HepG2 (cell line): ENCODE data around the gene STXBP2. TPM values are rescaled to one million over a fixed set of nuclear protein-coding genes. Genes with fewer than 3 reads are reported as not detected.

Experiments used
- ATAC-seq: fragments of 200-7000 bp; cut with Tn5 transposase; 3 replicates; pipeline ENCODE4 v1.9.1; 2020; ENCODE audit warnings: mild to moderate bottlenecking, moderate library complexity
- BruUV-seq: library from RNA; stranded (reverse); fragments of 400-500 nt; replicated peaks from 2 replicates; lab custom pipeline; 2021; lab: Mats Ljungman, UMichigan
- CTCF ChIA-PET: fragments of 300-600 bp; formaldehyde crosslinking; extraction: SDS; loops from one replicate; lab custom pipeline; 2021; ENCODE audit warnings: low total read pairs, inconsistent platforms, low intra/inter-chr PET ratio; lab: Yijun Ruan, JAX
- POLR2A ChIA-PET: fragments of 350-600 bp; sonication (Branson Sonifier 250); formaldehyde crosslinking; loops from one replicate; lab custom pipeline; 2020; ENCODE audit warnings: antibody characterized with exemption, inconsistent platforms; lab: Yijun Ruan, JAX
- DNase-seq: peaks from one replicate; pipeline ENCODE4 v3.0.0-alpha.2; 2015; ENCODE audit warnings: low spot score
- FAIRE-seq: peaks from 3 replicates; lab custom pipeline; 2011; peaks lifted over from hg19 to GRCh38; lab: Jason Lieb, UNC
- H2AFZ ChIP-seq: one replicate; pipeline ENCODE4 v1.6.1; 2011; ENCODE audit warnings: low read length, inconsistent platforms
- H3K27ac ChIP-seq: fragments of 300-600 bp; 3 replicates; pipeline ENCODE4 v1.8.0; 2011; ENCODE audit warnings: mixed run types, mild to moderate bottlenecking, mixed read lengths, low read length, inconsistent platforms; ENCODE audit not compliant: insufficient read depth; ENCODE audit errors: extremely low read length
- H3K27me3 ChIP-seq, 2 experiments: fragments of 200-600 bp in 1 of 2; 2 replicates in 1 of 2; 3 replicates in 1 of 2; pipeline versions ENCODE4 v1.6.0 to v1.8.0; 2011; ENCODE audit warnings: low read length in 2 of 2, mild to moderate bottlenecking in 2 of 2, moderate library complexity in 2 of 2, inconsistent platforms in 1 of 2; ENCODE audit not compliant: insufficient read depth in 2 of 2, control insufficient read depth in 1 of 2
- H3K36me3 ChIP-seq, 2 experiments: fragments of 200-600 bp in 1 of 2; replicated peaks in 1 of 2; 2 replicates in 1 of 2; 3 replicates in 1 of 2; pipeline versions ENCODE4 v1.5.1 to v1.8.0; 2011; ENCODE audit warnings: low read length in 2 of 2, inconsistent platforms in 1 of 2; ENCODE audit not compliant: insufficient read depth in 2 of 2, control insufficient read depth in 1 of 2
- H3K4me1 ChIP-seq: 2 replicates; pipeline ENCODE4 v1.5.1; 2012; ENCODE audit warnings: low read length, inconsistent platforms; ENCODE audit not compliant: insufficient read depth
- H3K4me2 ChIP-seq: 2 replicates; pipeline ENCODE4 v1.6.0; 2011; ENCODE audit warnings: low read depth, low read length, inconsistent platforms
- H3K4me3 ChIP-seq, 3 experiments: fragments of 200-600 bp in 1 of 3; sonication (generic), shearing (Covaris generic) in 1 of 3; replicated peaks in 1 of 3; 2 replicates each; pipeline ENCODE4 v1.5.1; 2011 to 2016; ENCODE audit warnings: low read length in 3 of 3, inconsistent platforms in 2 of 3, low read depth in 2 of 3, mild to moderate bottlenecking in 2 of 3, control low read depth in 1 of 3, mixed read lengths in 1 of 3; ENCODE audit not compliant: insufficient read depth in 1 of 3
- H3K79me2 ChIP-seq: one replicate; pipeline ENCODE4 v1.6.1; 2011; ENCODE audit warnings: low read length, inconsistent platforms; ENCODE audit not compliant: insufficient read depth
- H3K9ac ChIP-seq: 2 replicates; pipeline ENCODE4 v1.6.0; 2011; ENCODE audit warnings: mild to moderate bottlenecking, low read depth, low read length, inconsistent platforms; ENCODE audit not compliant: insufficient read depth
- H3K9me3 ChIP-seq: 2 replicates; pipeline ENCODE4 v1.5.1; 2012; ENCODE audit warnings: mild to moderate bottlenecking, low read length
- H4K20me1 ChIP-seq: 2 replicates; pipeline ENCODE4 v1.6.0; 2011; ENCODE audit warnings: inconsistent platforms, mild to moderate bottlenecking, low read length, moderate library complexity; ENCODE audit not compliant: insufficient read depth
- AGO2 ChIP-seq: fragments of 200-400 bp; formaldehyde crosslinking; optimal IDR thresholded peaks from 2 replicates; pipeline ENCODE3; 2017; ENCODE audit warnings: mild to moderate bottlenecking, low read depth, low read length, moderate library complexity
- ARNT ChIP-seq: fragments of 450-650 bp; IDR thresholded peaks from 2 replicates; pipeline ENCODE4 v1.6.1; 2017
- FLYWCH1 ChIP-seq: sonication (generic); formaldehyde crosslinking; IDR thresholded peaks from 2 replicates; pipeline ENCODE4 v1.8.1; 2023; ENCODE audit warnings: mild to moderate bottlenecking, missing genetic modification reagents
- KAT7 ChIP-seq: IDR thresholded peaks from 2 replicates; pipeline ENCODE4 v1.6.1; 2018; ENCODE audit warnings: borderline replicate concordance, missing compliant biosample characterization
- KDM5B ChIP-seq: sonication (generic); formaldehyde crosslinking; IDR thresholded peaks from 2 replicates; pipeline ENCODE4 v1.4.0; 2020; ENCODE audit warnings: missing genetic modification reagents, mild to moderate bottlenecking, borderline replicate concordance
- POLR2A ChIP-seq, 2 experiments: IDR thresholded peaks; 2 replicates each; pipeline ENCODE4 v1.6.1; 2011; ENCODE audit warnings: low read depth in 2 of 2, low read length in 2 of 2, mild to moderate bottlenecking in 1 of 2, moderate library complexity in 1 of 2; ENCODE audit not compliant: insufficient read depth in 1 of 2
- ZNF619 ChIP-seq: sonication (generic); formaldehyde crosslinking; IDR thresholded peaks from 2 replicates; pipeline ENCODE4 v1.4.0; 2020; ENCODE audit warnings: mild to moderate bottlenecking, missing genetic modification reagents
- ZNF788 ChIP-seq: sonication (generic); formaldehyde crosslinking; IDR thresholded peaks from 2 replicates; pipeline ENCODE4 v1.5.0; 2020; ENCODE audit warnings: mild to moderate bottlenecking, missing genetic modification reagents, borderline replicate concordance
- WGBS: methylation state at CpG from one replicate; pipeline ENCODE4 v1.1.6; 2017; ENCODE audit warnings: low lambda C conversion rate; 5-methylcytosine and 5-hydroxymethylcytosine counted together
- in situ Hi-C: cut with HindIII; loops from 2 replicates; pipeline ENCODE4 v1.10.0; 2017; ENCODE audit warnings: low pct_unique_long_range_greater_than_20kb; ENCODE audit not compliant: extremely low pct_ligation_motif_present
- intact Hi-C: fragments of 100-400 bp; cut with micrococcal nuclease; formaldehyde crosslinking; loops from one replicate; pipeline ENCODE4 v1.10.0; 2022; ENCODE audit not compliant: unreplicated experiment
- polyA plus RNA-seq, 8 experiments: library from polyadenylated mRNA; depleted of rRNA in 3 of 8; stranded (reverse) in 7 of 8; unstranded in 1 of 8; fragments of >200 nt; fragmentation: Illumina TruSeq in 4 of 8; extraction: Trizol in 4 of 8; gene quantifications; 2 replicates each; pipeline versions ENCODE4 v1.2.1 to v1.2.3, GENCODE V29; 2011 to 2016; ENCODE audit warnings: low read depth in 4 of 8, missing spikeins in 1 of 8, mixed read lengths in 1 of 8; ENCODE audit not compliant: insufficient read depth in 1 of 8
- total RNA-seq, 5 experiments: library from RNA; depleted of rRNA; stranded (reverse); fragments of >200 nt; fragmentation: Illumina TruSeq; extraction: Trizol; gene quantifications; 2 replicates each; pipeline ENCODE4 v1.2.3, GENCODE V29; 2016; ENCODE audit warnings: low read depth in 1 of 5
- TF ChIP-seq, protein P1 (sequence below), 2 experiments: IDR thresholded peaks; 2 replicates each; pipeline ENCODE4 v1.6.1; 2011 to 2012; ENCODE audit warnings: low read length in 2 of 2, borderline replicate concordance in 1 of 2, low read depth in 1 of 2, mild to moderate bottlenecking in 1 of 2, moderate library complexity in 1 of 2
- TF ChIP-seq, protein P2 (sequence below): sonication (generic); formaldehyde crosslinking; IDR thresholded peaks from 2 replicates; pipeline ENCODE4 v1.4.0; 2020; ENCODE audit warnings: missing genetic modification reagents, borderline replicate concordance
- TF ChIP-seq, protein P3 (sequence below): sonication (generic); formaldehyde crosslinking; IDR thresholded peaks from 2 replicates; pipeline ENCODE4 v1.8.1; 2023; ENCODE audit warnings: mild to moderate bottlenecking, inconsistent platforms, moderate library complexity, missing genetic modification reagents, borderline replicate concordance
- TF ChIP-seq, protein P4 (sequence below): sonication (generic); formaldehyde crosslinking; IDR thresholded peaks from 2 replicates; pipeline ENCODE4 v1.5.0; 2020; ENCODE audit warnings: mild to moderate bottlenecking, missing genetic modification reagents
- TF ChIP-seq, protein P5 (sequence below): IDR thresholded peaks from 2 replicates; pipeline ENCODE4 v1.6.1; 2016; ENCODE audit warnings: mild to moderate bottlenecking, missing biosample characterization, missing genetic modification reagents

Gene STXBP2
- total and polyA plus RNA-seq, 2 of the 13 experiments (the other 11 are each of a cell fraction or from before 2014, with no cell fraction given), result 22.8 to 40.1 TPM

DNA sequence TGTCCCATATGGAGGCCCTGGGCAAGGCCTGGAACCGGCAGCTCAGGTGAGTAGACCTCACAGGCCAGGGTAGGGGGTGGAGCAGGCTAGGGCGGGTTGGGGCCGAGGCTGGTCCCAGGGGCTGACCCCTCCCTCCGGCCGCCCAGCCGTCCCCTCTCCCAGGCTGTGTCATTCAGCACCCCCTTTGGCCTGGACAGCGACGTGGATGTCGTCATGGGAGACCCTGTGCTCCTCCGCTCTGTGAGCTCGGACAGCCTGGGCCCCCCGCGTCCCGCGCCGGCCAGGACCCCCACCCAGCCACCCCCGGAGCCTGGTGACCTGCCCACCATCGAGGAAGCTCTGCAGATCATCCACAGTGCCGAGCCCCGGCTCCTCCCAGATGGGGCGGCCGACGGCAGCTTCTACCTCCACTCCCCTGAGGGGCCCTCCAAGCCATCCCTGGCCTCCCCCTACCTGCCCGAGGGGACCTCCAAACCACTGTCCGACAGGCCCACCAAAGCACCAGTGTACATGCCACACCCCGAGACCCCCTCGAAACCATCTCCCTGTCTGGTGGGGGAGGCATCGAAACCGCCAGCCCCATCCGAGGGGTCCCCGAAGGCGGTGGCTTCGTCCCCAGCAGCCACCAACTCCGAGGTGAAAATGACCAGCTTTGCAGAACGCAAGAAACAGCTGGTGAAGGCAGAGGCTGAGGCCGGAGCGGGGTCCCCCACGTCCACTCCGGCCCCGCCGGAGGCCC, 25.2 kb upstream of the STXBP2 start:
- H3K79me2 ChIP-seq, result no peaks in the 10 kb centered on the region
- H3K27ac ChIP-seq, result no peak overlapping the region
- ATAC-seq (peak; percentile 11; the same call in 2 of the 3 replicates), DNase-seq (no peak), FAIRE-seq (no peak)
- H3K9me3 ChIP-seq, result no peaks in the 10 kb centered on the region
- over 99% methylated on average over 23 of the region's 41 CpGs for WGBS
- no peak overlapping the region for H3K9ac ChIP-seq
- no peak overlapping the region for H3K4me2 ChIP-seq
- ChIA-PET POLR2A (no interaction called here), CTCF (no interaction called here)
- peaks cover 5% of the 10 kb centered on the region; the same call in 1 of the 2 replicates for H4K20me1 ChIP-seq
- no TSS peak for BruUV-seq
- H2AFZ ChIP-seq, result no peak overlapping the region
- H3K36me3 ChIP-seq, result peaks cover 41 to 53% of the 10 kb centered on the region in 2 experiments
- in situ Hi-C loops (no loop called here), intact Hi-C loops (no loop called here)
- H3K4me3 ChIP-seq, result no peak overlapping the region
- H3K27me3 ChIP-seq, result no peaks in the 10 kb centered on the region
- no peaks in the 10 kb centered on the region for H3K4me1 ChIP-seq
- TF ChIP-seq ZNF619 (CRISPR knock-in tag), result no peak
- TF ChIP-seq, protein P1, sequence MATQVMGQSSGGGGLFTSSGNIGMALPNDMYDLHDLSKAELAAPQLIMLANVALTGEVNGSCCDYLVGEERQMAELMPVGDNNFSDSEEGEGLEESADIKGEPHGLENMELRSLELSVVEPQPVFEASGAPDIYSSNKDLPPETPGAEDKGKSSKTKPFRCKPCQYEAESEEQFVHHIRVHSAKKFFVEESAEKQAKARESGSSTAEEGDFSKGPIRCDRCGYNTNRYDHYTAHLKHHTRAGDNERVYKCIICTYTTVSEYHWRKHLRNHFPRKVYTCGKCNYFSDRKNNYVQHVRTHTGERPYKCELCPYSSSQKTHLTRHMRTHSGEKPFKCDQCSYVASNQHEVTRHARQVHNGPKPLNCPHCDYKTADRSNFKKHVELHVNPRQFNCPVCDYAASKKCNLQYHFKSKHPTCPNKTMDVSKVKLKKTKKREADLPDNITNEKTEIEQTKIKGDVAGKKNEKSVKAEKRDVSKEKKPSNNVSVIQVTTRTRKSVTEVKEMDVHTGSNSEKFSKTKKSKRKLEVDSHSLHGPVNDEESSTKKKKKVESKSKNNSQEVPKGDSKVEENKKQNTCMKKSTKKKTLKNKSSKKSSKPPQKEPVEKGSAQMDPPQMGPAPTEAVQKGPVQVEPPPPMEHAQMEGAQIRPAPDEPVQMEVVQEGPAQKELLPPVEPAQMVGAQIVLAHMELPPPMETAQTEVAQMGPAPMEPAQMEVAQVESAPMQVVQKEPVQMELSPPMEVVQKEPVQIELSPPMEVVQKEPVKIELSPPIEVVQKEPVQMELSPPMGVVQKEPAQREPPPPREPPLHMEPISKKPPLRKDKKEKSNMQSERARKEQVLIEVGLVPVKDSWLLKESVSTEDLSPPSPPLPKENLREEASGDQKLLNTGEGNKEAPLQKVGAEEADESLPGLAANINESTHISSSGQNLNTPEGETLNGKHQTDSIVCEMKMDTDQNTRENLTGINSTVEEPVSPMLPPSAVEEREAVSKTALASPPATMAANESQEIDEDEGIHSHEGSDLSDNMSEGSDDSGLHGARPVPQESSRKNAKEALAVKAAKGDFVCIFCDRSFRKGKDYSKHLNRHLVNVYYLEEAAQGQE (IDR thresholded peaks at IDR 0.05; ENCODE audit: borderline replicate concordance in 1 of 2, low read depth in 1 of 2, low read length in 2 of 2), result peak; percentile 48 to 78
- no peak for TF ChIP-seq FLYWCH1
- no peak for TF ChIP-seq KAT7 (CRISPR knock-in tag)
- TF ChIP-seq, protein P2, sequence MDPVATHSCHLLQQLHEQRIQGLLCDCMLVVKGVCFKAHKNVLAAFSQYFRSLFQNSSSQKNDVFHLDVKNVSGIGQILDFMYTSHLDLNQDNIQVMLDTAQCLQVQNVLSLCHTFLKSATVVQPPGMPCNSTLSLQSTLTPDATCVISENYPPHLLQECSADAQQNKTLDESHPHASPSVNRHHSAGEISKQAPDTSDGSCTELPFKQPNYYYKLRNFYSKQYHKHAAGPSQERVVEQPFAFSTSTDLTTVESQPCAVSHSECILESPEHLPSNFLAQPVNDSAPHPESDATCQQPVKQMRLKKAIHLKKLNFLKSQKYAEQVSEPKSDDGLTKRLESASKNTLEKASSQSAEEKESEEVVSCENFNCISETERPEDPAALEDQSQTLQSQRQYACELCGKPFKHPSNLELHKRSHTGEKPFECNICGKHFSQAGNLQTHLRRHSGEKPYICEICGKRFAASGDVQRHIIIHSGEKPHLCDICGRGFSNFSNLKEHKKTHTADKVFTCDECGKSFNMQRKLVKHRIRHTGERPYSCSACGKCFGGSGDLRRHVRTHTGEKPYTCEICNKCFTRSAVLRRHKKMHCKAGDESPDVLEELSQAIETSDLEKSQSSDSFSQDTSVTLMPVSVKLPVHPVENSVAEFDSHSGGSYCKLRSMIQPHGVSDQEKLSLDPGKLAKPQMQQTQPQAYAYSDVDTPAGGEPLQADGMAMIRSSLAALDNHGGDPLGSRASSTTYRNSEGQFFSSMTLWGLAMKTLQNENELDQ (CRISPR knock-in tag), result no peak
- TF ChIP-seq KDM5B (CRISPR knock-in tag), result no peak
- no peak for TF ChIP-seq ARNT
- TF ChIP-seq, protein P3, sequence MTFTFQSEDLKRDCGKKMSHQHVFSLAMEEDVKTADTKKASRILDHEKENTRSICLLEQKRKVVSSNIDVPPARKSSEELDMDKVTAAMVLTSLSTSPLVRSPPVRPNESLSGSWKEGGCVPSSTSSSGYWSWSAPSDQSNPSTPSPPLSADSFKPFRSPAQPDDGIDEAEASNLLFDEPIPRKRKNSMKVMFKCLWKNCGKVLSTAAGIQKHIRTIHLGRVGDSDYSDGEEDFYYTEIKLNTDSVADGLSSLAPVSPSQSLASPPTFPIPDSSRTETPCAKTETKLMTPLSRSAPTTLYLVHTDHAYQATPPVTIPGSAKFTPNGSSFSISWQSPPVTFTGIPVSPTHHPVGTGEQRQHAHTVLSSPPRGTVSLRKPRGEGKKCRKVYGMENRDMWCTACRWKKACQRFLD (CRISPR knock-in tag), result no peak
- 0 out of 4 replicates have a peak, but pooled peaks of 1 of the 2 experiments have one; percentile 7 for TF ChIP-seq POLR2A (IDR thresholded peaks at IDR 0.05; ENCODE audit: insufficient read depth in 1 of 2, low read depth in 2 of 2, low read length in 2 of 2)
- TF ChIP-seq, protein P4, sequence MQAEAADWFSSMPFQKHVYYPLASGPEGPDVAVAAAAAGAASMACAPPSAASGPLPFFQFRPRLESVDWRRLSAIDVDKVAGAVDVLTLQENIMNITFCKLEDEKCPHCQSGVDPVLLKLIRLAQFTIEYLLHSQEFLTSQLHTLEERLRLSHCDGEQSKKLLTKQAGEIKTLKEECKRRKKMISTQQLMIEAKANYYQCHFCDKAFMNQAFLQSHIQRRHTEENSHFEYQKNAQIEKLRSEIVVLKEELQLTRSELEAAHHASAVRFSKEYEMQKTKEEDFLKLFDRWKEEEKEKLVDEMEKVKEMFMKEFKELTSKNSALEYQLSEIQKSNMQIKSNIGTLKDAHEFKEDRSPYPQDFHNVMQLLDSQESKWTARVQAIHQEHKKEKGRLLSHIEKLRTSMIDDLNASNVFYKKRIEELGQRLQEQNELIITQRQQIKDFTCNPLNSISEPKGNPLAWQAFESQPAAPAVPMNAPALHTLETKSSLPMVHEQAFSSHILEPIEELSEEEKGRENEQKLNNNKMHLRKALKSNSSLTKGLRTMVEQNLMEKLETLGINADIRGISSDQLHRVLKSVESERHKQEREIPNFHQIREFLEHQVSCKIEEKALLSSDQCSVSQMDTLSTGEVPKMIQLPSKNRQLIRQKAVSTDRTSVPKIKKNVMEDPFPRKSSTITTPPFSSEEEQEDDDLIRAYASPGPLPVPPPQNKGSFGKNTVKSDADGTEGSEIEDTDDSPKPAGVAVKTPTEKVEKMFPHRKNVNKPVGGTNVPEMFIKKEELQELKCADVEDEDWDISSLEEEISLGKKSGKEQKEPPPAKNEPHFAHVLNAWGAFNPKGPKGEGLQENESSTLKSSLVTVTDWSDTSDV, result no peak
- TF ChIP-seq, protein P5, sequence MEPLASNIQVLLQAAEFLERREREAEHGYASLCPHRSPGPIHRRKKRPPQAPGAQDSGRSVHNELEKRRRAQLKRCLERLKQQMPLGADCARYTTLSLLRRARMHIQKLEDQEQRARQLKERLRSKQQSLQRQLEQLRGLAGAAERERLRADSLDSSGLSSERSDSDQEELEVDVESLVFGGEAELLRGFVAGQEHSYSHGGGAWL (CRISPR knock-in tag), result no peak
- TF ChIP-seq AGO2, result peak; percentile 74
- TF ChIP-seq ZNF788 (CRISPR knock-in tag), result no peak
